ENCODE results near the gene CISD1.
"Not testable (repeated sequence)": the region's sequence is repeated elsewhere in the genome, so short reads cannot be mapped to it uniquely, and the experiment has no call there.

The CISD1 gene

DNA sequence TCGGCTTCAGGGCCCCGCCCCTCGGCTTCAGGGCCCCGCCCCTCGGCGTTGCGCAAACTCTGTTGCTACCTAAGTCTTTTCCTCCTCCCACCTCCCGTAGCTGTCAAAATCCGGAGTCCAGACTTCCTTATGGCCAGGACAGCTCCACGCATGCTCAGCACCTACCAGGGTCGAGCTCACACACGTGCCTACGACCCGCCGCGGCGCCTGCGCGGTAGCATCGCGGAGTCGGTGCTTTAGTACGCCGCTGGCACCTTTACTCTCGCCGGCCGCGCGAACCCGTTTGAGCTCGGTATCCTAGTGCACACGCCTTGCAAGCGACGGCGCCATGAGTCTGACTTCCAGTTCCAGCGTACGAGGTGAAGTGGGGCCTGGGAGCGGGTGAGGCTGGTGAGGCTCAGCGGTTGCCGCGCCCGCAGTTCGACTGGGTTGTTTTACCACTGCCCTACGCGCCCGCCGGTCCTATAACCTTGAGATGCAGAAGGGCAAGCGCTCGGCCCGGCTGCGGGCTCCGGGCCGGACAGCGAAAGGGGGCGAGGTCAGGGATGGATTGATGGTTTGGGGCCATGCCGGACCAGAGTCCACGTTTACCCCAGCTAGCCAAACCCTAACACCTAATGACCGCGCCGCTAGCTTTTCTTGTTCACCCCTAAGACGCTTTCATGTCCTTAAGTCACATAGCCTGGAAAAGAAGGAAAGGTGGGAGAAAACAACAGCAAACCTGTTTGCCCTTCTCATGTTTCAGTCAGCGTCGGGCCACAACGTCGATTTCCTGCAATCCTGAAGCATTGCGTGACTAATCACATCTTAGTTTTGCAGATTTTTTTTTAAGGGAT lies at the start of gene CISD1:
CISD1 (plus strand) TSS at position 217 of the 836 bp plus-strand sequence; CDS start at position 329, 112 bp downstream.
- peak; percentile 87 for DNase-seq

DNA sequence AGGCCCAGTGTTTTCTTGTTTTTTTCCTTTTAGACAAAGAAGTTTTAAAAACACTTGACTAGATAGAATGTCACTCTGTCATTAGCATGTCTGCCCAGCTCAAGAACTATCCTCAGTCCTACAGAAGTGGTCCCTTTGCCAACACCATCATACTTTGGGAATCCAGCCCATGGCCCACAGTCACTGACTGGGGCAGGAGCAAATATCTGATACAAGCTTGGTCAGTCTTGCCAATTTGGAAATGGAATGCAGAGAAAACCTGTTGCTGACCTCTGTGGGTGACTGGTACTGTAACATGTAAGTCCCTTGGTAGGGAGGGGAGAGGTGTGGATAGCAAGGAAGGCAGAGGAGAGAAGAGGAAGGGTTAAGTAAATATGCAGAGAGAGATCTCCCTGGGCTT lies 49.1 kb upstream of the CISD1 start:
- no peak for DNase-seq

DNA sequence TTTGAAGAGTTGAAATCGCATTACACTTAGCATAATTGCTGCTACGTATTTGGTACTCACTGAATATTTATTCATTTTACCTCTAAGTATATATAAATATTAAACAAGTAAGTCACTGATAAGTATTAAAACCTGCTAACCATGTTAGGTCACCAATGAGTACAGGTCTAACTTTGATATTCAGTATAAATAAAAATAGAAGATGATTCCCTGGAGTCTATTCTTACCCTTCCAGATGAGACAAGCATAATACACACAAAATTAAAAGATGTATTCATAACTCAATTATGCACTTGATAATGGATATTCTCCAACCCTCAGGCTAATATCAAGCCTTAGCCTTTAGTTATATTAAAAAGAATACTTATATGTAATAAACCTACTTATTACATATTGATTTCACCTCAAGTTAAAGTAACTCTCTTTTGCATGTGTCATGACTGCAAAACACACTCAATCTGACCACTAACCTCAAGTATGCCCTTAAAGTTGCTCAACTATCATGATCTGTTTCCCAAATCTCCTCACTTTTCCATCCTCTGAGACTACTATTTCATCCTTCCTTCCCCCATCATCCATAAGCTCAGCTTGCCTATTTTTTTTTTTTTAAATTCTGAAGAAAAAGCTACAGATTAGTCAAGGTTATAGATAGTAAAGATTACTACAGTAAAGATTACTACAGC lies 48.1 kb upstream of the CISD1 start:
- no peak for DNase-seq

DNA sequence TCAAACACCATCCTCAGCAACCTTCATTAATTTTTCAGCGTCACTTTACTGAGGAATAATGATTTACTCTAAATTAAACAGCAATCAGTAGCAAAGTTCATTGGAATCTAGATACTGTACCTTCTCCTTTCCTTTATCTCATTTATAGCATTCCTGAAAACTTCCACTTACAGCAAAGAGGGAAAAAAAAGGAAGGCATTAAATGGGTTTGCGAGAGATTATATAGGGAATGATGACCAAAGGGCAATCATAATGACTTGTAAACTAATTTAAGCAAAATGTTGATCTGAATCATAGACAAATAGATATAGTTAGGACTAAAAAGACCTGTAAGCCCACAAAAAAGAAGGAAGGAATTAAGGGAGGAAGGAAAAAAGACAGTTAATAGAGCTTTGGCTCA lies 43.3 kb upstream of the CISD1 start:
- DNase-seq = no peak

DNA sequence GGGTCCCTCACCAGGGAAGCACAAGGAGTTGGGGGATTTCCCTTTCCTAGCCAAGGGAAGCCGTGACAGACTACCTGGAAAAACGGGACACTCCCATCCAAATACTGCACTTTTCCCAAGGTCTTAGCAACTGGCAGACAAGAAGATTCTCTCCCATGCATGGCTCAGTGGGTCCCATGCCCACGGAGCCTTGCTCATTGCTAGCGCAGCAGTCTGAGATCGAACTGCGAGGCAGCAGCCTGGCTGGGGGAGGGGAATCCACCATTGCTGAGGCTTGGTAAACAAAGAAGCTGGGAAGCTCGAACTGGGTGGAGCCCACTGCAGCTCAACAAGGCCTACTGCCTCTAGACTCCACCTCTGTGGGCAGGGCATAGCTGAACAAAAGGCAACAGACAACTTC lies 39.1 kb upstream of the CISD1 start:
- not testable (repeated sequence) for DNase-seq

- DNase-seq = no peak
Measured at GRCh38 chr10:58237014-58237834, 31.7 kb upstream of the CISD1 start.

GRCh38 chr10:58239561-58240169 lies 29.3 kb upstream of the CISD1 start:
- no peak for DNase-seq

DNA sequence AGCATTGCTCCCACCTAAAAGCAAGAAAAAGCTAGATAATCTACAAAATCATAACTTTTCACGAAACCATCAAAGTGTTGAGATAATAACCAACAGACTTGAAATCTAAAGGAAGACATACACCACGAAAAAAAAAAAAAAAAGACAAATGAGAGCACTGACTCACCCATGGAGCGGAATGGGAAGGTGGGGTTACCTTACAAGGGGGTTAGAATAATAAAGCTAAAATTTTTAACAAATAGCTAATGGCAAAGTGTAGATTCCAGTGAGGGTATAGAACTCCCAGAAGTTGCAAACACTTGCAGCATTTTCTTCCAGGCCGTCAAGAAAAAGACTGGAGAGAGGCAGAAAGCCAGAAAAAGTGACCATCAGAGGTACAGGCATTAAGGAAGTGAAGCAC lies 28.4 kb upstream of the CISD1 start:
- no peak for DNase-seq

DNA sequence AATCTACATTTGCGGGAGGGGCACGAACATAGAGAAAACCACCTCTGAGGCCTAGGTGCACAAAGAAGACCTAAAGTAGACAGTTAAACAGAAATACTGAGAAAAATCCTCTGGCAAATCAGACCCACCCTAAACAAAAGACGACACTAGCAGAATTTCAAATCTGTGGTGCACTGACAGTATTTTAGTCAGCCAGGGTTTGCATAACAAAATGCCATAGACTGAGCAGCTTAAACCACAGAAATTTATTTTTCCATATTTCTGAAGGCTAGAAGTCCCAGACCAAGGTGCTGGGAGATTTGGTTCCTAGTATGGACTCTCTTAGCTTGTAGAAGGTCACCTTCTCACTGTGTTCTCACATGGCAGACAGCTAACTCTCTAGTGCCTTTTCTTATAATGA lies 27.6 kb upstream of the CISD1 start:
- DNase-seq = no peak

DNA sequence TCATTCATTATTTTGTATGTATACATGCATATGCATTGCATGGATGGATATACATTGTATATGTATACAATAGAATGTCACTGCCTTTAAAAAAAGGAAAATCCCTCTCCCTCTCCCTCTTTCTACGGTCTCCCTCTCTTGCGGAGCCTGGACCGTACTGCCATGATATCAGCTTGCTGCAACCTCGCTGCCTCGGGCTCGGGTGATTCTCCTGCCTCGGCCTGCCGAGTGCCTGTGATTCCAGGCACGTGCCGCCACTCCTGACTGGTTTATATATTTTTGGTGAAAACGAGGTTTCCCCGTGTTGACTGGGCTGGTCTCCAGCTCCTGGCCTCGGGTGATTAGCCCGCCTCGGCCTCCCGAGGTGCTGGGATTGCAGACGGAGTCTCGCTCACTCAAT lies 25.7 kb upstream of the CISD1 start:
- no peak for DNase-seq

DNA sequence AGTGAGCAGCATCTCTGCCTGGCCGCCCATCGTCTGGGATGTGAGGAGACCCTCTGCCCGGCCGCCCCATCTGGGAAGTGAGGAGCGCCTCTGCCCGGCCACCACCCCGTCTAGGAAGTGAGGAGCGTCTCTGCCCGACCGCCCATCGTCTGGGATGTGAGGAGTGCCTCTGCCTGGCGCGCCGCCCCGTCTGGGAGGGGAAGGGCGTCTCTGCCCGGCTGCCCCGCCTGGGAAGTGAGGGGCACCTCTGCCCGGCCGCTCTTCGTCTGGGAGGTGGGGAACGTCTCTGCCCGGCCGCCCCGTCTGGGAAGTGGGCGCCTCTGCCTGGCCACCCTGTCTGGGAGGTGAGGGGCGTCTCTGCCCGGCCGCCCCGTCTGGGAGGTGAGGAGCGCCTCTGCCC lies 25.2 kb upstream of the CISD1 start:
- DNase-seq = not testable (repeated sequence)

DNA sequence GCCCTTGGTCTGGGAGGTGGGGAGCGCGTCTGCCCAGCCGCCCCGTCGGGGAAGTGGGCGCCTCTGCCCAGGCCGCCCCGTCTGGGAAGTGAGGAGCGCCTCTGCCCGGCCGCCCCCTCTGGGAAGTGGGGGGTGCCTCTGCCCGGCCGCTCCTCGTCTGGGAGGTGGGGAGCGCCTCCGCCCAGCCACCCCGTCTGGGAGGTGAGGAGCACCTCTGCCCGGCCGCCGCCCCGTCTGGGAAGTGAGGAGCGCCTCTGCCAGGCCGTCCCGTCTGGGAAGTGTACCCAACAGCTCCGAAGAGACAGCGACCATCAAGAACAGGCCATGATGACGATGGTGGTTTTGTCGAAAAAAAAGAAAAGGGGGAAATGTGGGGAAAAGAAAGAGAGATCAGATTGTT lies 24.7 kb upstream of the CISD1 start:
- not testable (repeated sequence) for DNase-seq

- DNase-seq = not testable (repeated sequence)
Measured at GRCh38 chr10:58244666-58245065, 24.3 kb upstream of the CISD1 start.

GRCh38 chr10:58253184-58253583 lies 15.8 kb upstream of the CISD1 start:
- DNase-seq = no peak

DNA sequence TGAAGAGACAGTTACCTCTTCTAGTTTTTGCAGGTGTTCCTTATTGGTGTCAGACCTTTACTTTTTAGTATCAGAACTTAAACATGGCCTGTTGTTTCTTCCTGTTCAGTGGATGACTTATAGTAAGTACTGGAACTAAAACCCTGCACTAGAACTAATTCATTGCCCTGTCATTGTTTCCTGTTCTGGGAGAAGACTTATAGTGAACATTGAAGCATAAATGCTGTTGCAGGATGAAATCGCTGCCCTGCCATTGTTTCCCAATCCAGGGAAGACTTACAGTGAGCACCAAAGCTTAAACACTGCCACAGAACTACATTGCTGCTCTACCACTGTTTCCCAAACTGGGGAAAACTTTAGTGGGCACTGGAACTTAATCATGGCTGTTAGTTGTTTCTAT lies 14.3 kb upstream of the CISD1 start:
- no peak for DNase-seq

- DNase-seq = not testable (repeated sequence)
Measured at GRCh38 chr10:58256013-58256780, 12.8 kb upstream of the CISD1 start.

- DNase-seq = no peak
Measured at GRCh38 chr10:58258977-58259692, 9.8 kb upstream of the CISD1 start.

GRCh38 chr10:58260334-58260733 lies 8.6 kb upstream of the CISD1 start:
- no peak for DNase-seq

- no peak for DNase-seq
Measured at GRCh38 chr10:58262766-58263165, 6.2 kb upstream of the CISD1 start.

DNA sequence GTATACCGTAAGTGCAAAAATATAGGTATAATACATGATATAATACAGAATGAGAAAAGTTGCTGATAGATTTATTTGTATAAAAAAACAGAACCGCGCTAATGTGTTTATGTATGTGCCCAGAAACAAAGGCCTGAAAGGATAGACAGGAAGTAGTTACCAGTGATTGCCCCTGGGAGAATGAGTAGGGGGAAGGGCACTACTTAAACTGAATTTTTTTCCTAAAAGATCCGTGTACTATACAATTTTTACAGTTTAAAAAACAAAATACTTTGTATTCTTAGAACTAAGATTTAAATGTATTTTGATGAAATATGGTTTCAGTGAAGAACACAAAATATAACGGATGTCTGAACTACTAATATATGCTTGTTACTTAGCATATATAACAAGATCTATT lies 4.2 kb upstream of the CISD1 start:
- peak; percentile 22 for DNase-seq

- DNase-seq = no peak
Measured at GRCh38 chr10:58265249-58265648, 3.7 kb upstream of the CISD1 start.

Data from NCI-H748 treated with DMSO at 0.1 percent for 48 hours (cell line).